Measurements from ENCODE around the gene CRADD. TPM values are rescaled to one million over a fixed set of nuclear protein-coding genes. Genes with fewer than 3 reads are reported as not detected.

Gene CRADD
- total and polyA plus RNA-seq, 10 of the 15 experiments (the other 5 are each of a cell fraction or from before 2014, with no cell fraction given) = 7.6 to 15.5 (median 11.7) TPM

GRCh38 chr12:93670104-93670503 is 7.1 kb upstream of the CRADD start:
- Histone ChIP-seq H3K9ac (ENCODE audit: control insufficient read depth, insufficient read depth, low read length) (no peak overlapping the region), H3K4me2 (ENCODE audit: control insufficient read depth, insufficient read depth) (no peak overlapping the region), H3K36me3 (ENCODE audit: control insufficient read depth in 2 of 2, insufficient read depth in 2 of 2, low read length in 1 of 2) (no peaks in the 10 kb centered on the region), H3K27me3 (replicated peaks in 1 of 2; ENCODE audit: control insufficient read depth in 2 of 2, insufficient read depth in 2 of 2, low read length in 1 of 2) (no peaks in the 10 kb centered on the region), H2AFZ (ENCODE audit: control insufficient read depth, low read depth, low read length) (no peak overlapping the region), H4K20me1 (ENCODE audit: control insufficient read depth, insufficient read depth) (no peaks in the 10 kb centered on the region), H3K79me2 (ENCODE audit: control insufficient read depth, insufficient read depth, low read length) (no peaks in the 10 kb centered on the region), H3K4me3 (no peak overlapping the region), H3K9me3 (replicated peaks; ENCODE audit: control insufficient read depth, insufficient read depth, low read length) (peaks cover 8% of the 10 kb centered on the region; the same call in 2 of the 3 replicates), H3K27ac (ENCODE audit: control insufficient read depth, insufficient read depth) (no peak overlapping the region), H3K4me1 (ENCODE audit: control insufficient read depth, insufficient read depth, low read length) (no peaks in the 10 kb centered on the region)
- TF ChIP-seq RBBP5 (conservative IDR thresholded peaks at IDR 0.05) = no peak
- TF ChIP-seq SIN3A (IDR thresholded peaks at IDR 0.05; ENCODE audit: low read depth, low read length) = no peak
- TF ChIP-seq SREBF1 (IDR thresholded peaks at IDR 0.05; ENCODE audit: low read length) = no peak
- no peak for TF ChIP-seq SMARCA5 (IDR thresholded peaks at IDR 0.05)
- TF ChIP-seq KDM1A (IDR thresholded peaks at IDR 0.05; ENCODE audit: borderline replicate concordance) = no peak
- SMC1A ChIA-PET (ENCODE audit: uncharacterized antibody, unreplicated experiment) = no interaction called here
- RAD21 ChIA-PET (ENCODE audit: unreplicated experiment) = interaction anchor here (0.6 kb wide), 1 partner anchor 166 kb away, joined by 3 read pairs; no protein-coding TSS in a partner anchor
- POLR2A ChIA-PET = interaction anchor here (0.6 kb wide), 1 partner anchor 421 kb away, joined by 3 read pairs; no protein-coding TSS in a partner anchor
- CTCF ChIA-PET = no interaction called here
- in situ Hi-C loops (cut with MboI) (no loop called here), intact Hi-C loops (cut with micrococcal nuclease; ENCODE audit: unreplicated experiment) (loop anchor here (10.0 kb wide), 1 partner anchor 1335 kb away; the partner anchor contains the start of gene NDUFA12)
- DNase-seq (ENCODE audit: low read depth, low spot score) = no peak
- no TSS peak for BruUV-seq (replicated peaks)
- no peak for FAIRE-seq
- WGBS (ENCODE audit: insufficient coverage, insufficient replicate concordance, low lambda C conversion rate, missing lambda C conversion rate) = 59% methylated on average over 4 of the region's 4 CpGs
- no peak for ATAC-seq

- FAIRE-seq (no peak), DNase-seq (ENCODE audit: low read depth, low spot score) (no peak), ATAC-seq (no peak)
- WGBS (ENCODE audit: insufficient coverage, insufficient replicate concordance, low lambda C conversion rate, missing lambda C conversion rate) = 64% methylated on average over 3 of the region's 3 CpGs
- H4K20me1 ChIP-seq (ENCODE audit: control insufficient read depth, insufficient read depth) = no peaks in the 10 kb centered on the region
- intact Hi-C loops (cut with micrococcal nuclease; ENCODE audit: unreplicated experiment) = loop anchor here (10.0 kb wide), 1 partner anchor 1334 kb away; the partner anchor contains the start of gene NDUFA12
- no peaks in the 10 kb centered on the region for H3K4me1 ChIP-seq (ENCODE audit: control insufficient read depth, insufficient read depth, low read length)
- no peaks in the 10 kb centered on the region for H3K79me2 ChIP-seq (ENCODE audit: control insufficient read depth, insufficient read depth, low read length)
- in situ Hi-C loops (cut with MboI) = no loop called here
- ChIA-PET SMC1A (ENCODE audit: uncharacterized antibody, unreplicated experiment) (no interaction called here), RAD21 (ENCODE audit: unreplicated experiment) (no interaction called here), CTCF (interaction anchor here (0.6 kb wide), 1 partner anchor 428 kb away, joined by 3 read pairs; no protein-coding TSS in a partner anchor), POLR2A (no interaction called here)
- no peak overlapping the region for H3K9ac ChIP-seq (ENCODE audit: control insufficient read depth, insufficient read depth, low read length)
- no peak for TF ChIP-seq CHD1 (IDR thresholded peaks at IDR 0.05; ENCODE audit: low read depth, low read length)
- no peak overlapping the region for H3K4me2 ChIP-seq (ENCODE audit: control insufficient read depth, insufficient read depth)
- no peak overlapping the region for H3K4me3 ChIP-seq
- BruUV-seq (replicated peaks) = no TSS peak
- H3K9me3 ChIP-seq (replicated peaks; ENCODE audit: control insufficient read depth, insufficient read depth, low read length) = peaks cover 8% of the 10 kb centered on the region; the same call in 2 of the 3 replicates
- no peak overlapping the region for H2AFZ ChIP-seq (ENCODE audit: control insufficient read depth, low read depth, low read length)
- H3K27ac ChIP-seq (ENCODE audit: control insufficient read depth, insufficient read depth) = no peak overlapping the region
- H3K36me3 ChIP-seq (ENCODE audit: control insufficient read depth in 2 of 2, insufficient read depth in 2 of 2, low read length in 1 of 2) = no peaks in the 10 kb centered on the region
- no peaks in the 10 kb centered on the region for H3K27me3 ChIP-seq (replicated peaks in 1 of 2; ENCODE audit: control insufficient read depth in 2 of 2, insufficient read depth in 2 of 2, low read length in 1 of 2)
Measured at GRCh38 chr12:93671044-93671443, 6.1 kb upstream of the CRADD start.

Data from GM12878 (cell line).